K562 (cell line): ENCODE data around the gene CORT. TPM values are rescaled to one million over a fixed set of nuclear protein-coding genes. Genes with fewer than 3 reads are reported as not detected.

Source experiments
- ATAC-seq: fragments of 200-7000 bp; cut with Tn5 transposase; 3 replicates; pipeline ENCODE4 v1.9.1; 2020; ENCODE audit warnings: moderate library complexity
- BruUV-seq: library from RNA; stranded (reverse); fragments of 400-500 nt; replicated peaks from 2 replicates; lab custom pipeline; 2021; lab: Mats Ljungman, UMichigan
- CTCF ChIA-PET: fragments of 300-600 bp; formaldehyde crosslinking; extraction: SDS; loops from one replicate; lab custom pipeline; 2021; ENCODE audit warnings: low intra/inter-chr PET ratio; lab: Yijun Ruan, JAX
- POLR2A ChIA-PET: fragments of 300-600, 350-650 bp; sonication (Branson Sonifier 250); formaldehyde crosslinking; extraction: SDS; loops from one replicate; lab custom pipeline; 2021; ENCODE audit warnings: antibody characterized with exemption, inconsistent platforms; lab: Yijun Ruan, JAX
- DNase-seq, 4 experiments: peaks; one replicate each; pipeline versions ENCODE4 v3.0.0 to v3.0.0-alpha.2; 2011 to 2018; ENCODE audit warnings: low spot score in 3 of 4, mixed read lengths in 3 of 4; ENCODE audit errors: extremely low read depth in 1 of 4
- FAIRE-seq: peaks from 2 replicates; lab custom pipeline; 2011; peaks lifted over from hg19 to GRCh38; lab: Jason Lieb, UNC
- H2AFZ ChIP-seq: 2 replicates; pipeline ENCODE4 v1.6.0; 2011; ENCODE audit warnings: low read depth, low read length, control low read depth, inconsistent platforms
- H3K27ac ChIP-seq: fragments of 200-600 bp; 3 replicates; pipeline ENCODE4 v1.8.0; 2011; ENCODE audit warnings: low read depth, mild to moderate bottlenecking, control low read depth, inconsistent platforms, low read length, moderate library complexity, mixed read lengths; ENCODE audit errors: extremely low read depth
- H3K27me3 ChIP-seq, 2 experiments: fragments of 300-600 bp in 1 of 2; 2 replicates in 1 of 2; 3 replicates in 1 of 2; pipeline versions ENCODE4 v1.6.0 to v1.8.0; 2011; ENCODE audit warnings: inconsistent platforms in 2 of 2, low read length in 2 of 2, mild to moderate bottlenecking in 1 of 2, mixed read lengths in 1 of 2, moderate library complexity in 1 of 2; ENCODE audit not compliant: control insufficient read depth in 2 of 2, insufficient read depth in 2 of 2
- H3K36me3 ChIP-seq: fragments of 300-600 bp; 3 replicates; pipeline ENCODE4 v1.8.0; 2011; ENCODE audit warnings: mild to moderate bottlenecking, low read length, inconsistent platforms; ENCODE audit not compliant: control insufficient read depth, insufficient read depth
- H3K4me1 ChIP-seq, 2 experiments: fragments of 200-600 bp in 1 of 2; replicated peaks in 1 of 2; 2 replicates in 1 of 2; 3 replicates in 1 of 2; pipeline versions ENCODE4 v1.5.1 to v1.8.0; 2011; ENCODE audit warnings: inconsistent platforms in 2 of 2, low read length in 2 of 2, mild to moderate bottlenecking in 1 of 2, mixed read lengths in 1 of 2, moderate library complexity in 1 of 2; ENCODE audit not compliant: control insufficient read depth in 2 of 2, insufficient read depth in 2 of 2
- H3K4me2 ChIP-seq: 2 replicates; pipeline ENCODE4 v1.6.1; 2011; ENCODE audit warnings: low read length, control low read depth, inconsistent platforms, mixed read lengths; ENCODE audit not compliant: insufficient read depth
- H3K4me3 ChIP-seq: fragments of 200-600 bp; sonication (generic), shearing (Covaris generic); 2 replicates; pipeline ENCODE4 v1.5.1; 2016; ENCODE audit warnings: control low read depth, inconsistent platforms
- H3K79me2 ChIP-seq: fragments of 200-600 bp; 3 replicates; pipeline ENCODE4 v1.8.0; 2011; ENCODE audit warnings: low read length, inconsistent platforms; ENCODE audit not compliant: control insufficient read depth, insufficient read depth
- H3K9ac ChIP-seq, 2 experiments: 2 replicates each; pipeline versions ENCODE4 v1.6.0 to v1.6.1; 2011; ENCODE audit warnings: low read depth in 2 of 2, low read length in 2 of 2, control low read depth in 1 of 2, inconsistent platforms in 1 of 2, mild to moderate bottlenecking in 1 of 2, mixed read lengths in 1 of 2; ENCODE audit not compliant: insufficient read depth in 1 of 2
- H3K9me1 ChIP-seq: one replicate; pipeline ENCODE4 v1.6.0; 2011; ENCODE audit warnings: inconsistent platforms, mild to moderate bottlenecking, low read length, moderate library complexity; ENCODE audit not compliant: control insufficient read depth, insufficient read depth
- H3K9me3 ChIP-seq: replicated peaks from 2 replicates; pipeline ENCODE4 v1.5.1; 2011; ENCODE audit warnings: low read depth, low read length, inconsistent platforms; ENCODE audit not compliant: control insufficient read depth, insufficient read depth
- H4K20me1 ChIP-seq: replicated peaks from 2 replicates; pipeline ENCODE4 v1.6.1; 2011; ENCODE audit warnings: low read length, inconsistent platforms, mixed read lengths; ENCODE audit not compliant: control insufficient read depth, insufficient read depth
- ARID1B ChIP-seq: fragments of 450-650 bp; IDR thresholded peaks from 2 replicates; pipeline ENCODE4 v1.6.1; 2016; ENCODE audit warnings: antibody characterized with exemption, mild to moderate bottlenecking, inconsistent platforms
- CBX2 ChIP-seq: fragments of 200-600 bp; sonication (generic); IDR thresholded peaks from one replicate; pipeline ENCODE4 v1.6.1; 2012; ENCODE audit warnings: mild to moderate bottlenecking, low read length, inconsistent platforms; ENCODE audit not compliant: insufficient read depth, poor library complexity, severe bottlenecking
- CHD4 ChIP-seq: fragments of 200-600 bp; sonication (generic); IDR thresholded peaks from 3 replicates; pipeline ENCODE4 v1.6.1; 2012; ENCODE audit warnings: low read depth, mild to moderate bottlenecking, mixed read lengths, low read length, inconsistent platforms; ENCODE audit not compliant: insufficient read depth, insufficient replicate concordance, poor library complexity, severe bottlenecking
- DMBX1 ChIP-seq: fragments of 250-450 bp; sonication (Bioruptor Pico); IDR thresholded peaks from 2 replicates; pipeline ENCODE4 v1.8.0; 2022; ENCODE audit warnings: inconsistent platforms, mild to moderate bottlenecking, moderate library complexity, borderline replicate concordance
- KDM1A ChIP-seq, 2 experiments: fragments of 450-650 bp; IDR thresholded peaks; 2 replicates each; pipeline ENCODE4 v1.6.1; 2016; ENCODE audit warnings: mild to moderate bottlenecking in 2 of 2
- MEF2D ChIP-seq: conservative IDR thresholded peaks from 2 replicates; pipeline ENCODE4 v1.6.1; 2016; ENCODE audit warnings: low read depth, missing genetic modification characterization, missing compliant biosample characterization
- MTA1 ChIP-seq: fragments of 450-650 bp; IDR thresholded peaks from 2 replicates; pipeline ENCODE4 v1.6.1; 2017; ENCODE audit warnings: borderline replicate concordance
- RBM15 ChIP-seq: fragments of 200-400 bp; formaldehyde crosslinking; IDR thresholded peaks from 2 replicates; pipeline ENCODE4 v1.6.1; 2018; ENCODE audit warnings: mild to moderate bottlenecking, low read length, moderate library complexity; ENCODE audit not compliant: insufficient read depth
- SP1 ChIP-seq: sonication (generic); formaldehyde crosslinking; IDR thresholded peaks from 2 replicates; pipeline ENCODE4 v1.8.1; 2022; ENCODE audit warnings: mild to moderate bottlenecking, missing genetic modification reagents
- ZC3H4 ChIP-seq: sonication (generic); formaldehyde crosslinking; IDR thresholded peaks from 2 replicates; pipeline ENCODE4 v1.9.0; 2021; ENCODE audit warnings: missing genetic modification reagents, borderline replicate concordance
- ZNF445 ChIP-seq: fragments of 250-450 bp; sonication (Bioruptor Pico); IDR thresholded peaks from 2 replicates; pipeline ENCODE4 v1.4.0; 2020; ENCODE audit warnings: low read depth, mild to moderate bottlenecking, moderate library complexity
- WGBS: fragments of 100-300 bp; shearing (Covaris generic); methylation state at CpG from one replicate; pipeline ENCODE4 v1.1.6; 2016; ENCODE audit warnings: low coverage, mixed read lengths; ENCODE audit not compliant: insufficient coverage; ENCODE audit errors: missing lambda C conversion rate; 5-methylcytosine and 5-hydroxymethylcytosine counted together
- in situ Hi-C: fragments of 300-500 bp; cut with MboI; formaldehyde crosslinking; loops from 4 replicates; pipeline ENCODE4 v1.15.0; 2018; ENCODE audit warnings: inconsistent platforms, mixed read lengths
- intact Hi-C: fragments of 100-400 bp; cut with micrococcal nuclease; formaldehyde crosslinking; loops from 2 replicates; pipeline ENCODE4 v1.14.2; 2022
- polyA plus RNA-seq, 8 experiments: library from polyadenylated mRNA; depleted of rRNA in 4 of 8; stranded (reverse) in 5 of 8; unstranded in 3 of 8; fragments of >200 nt; fragmentation: Nextera tagmentation in 2 of 8; fragmentation: Illumina TruSeq in 1 of 8; extraction: Ambion mirVana in 2 of 8; extraction: Trizol in 1 of 8; gene quantifications; 2 replicates each; pipeline versions ENCODE4 v1.2.1 to v1.2.3, GENCODE V29; 2011 to 2014; ENCODE audit warnings: inconsistent platforms in 1 of 8, missing spikeins in 1 of 8
- total RNA-seq, 7 experiments: library from RNA; depleted of rRNA in 6 of 7; stranded (reverse); fragments of >200 nt in 6 of 7; fragmentation: Illumina TruSeq in 2 of 7; extraction: Trizol in 2 of 7; gene quantifications; 2 replicates each; pipeline versions ENCODE4 v1.2.1 to v1.2.3, GENCODE V29; 2011 to 2021; ENCODE audit warnings: low replicate concordance in 1 of 7
- TF ChIP-seq, protein P1 (sequence below), 2 experiments: fragments of 450-650 bp; formaldehyde crosslinking in 1 of 2; IDR thresholded peaks; 2 replicates each; pipeline versions ENCODE4 v1.4.0 to v1.6.1; 2014 to 2020; ENCODE audit warnings: mild to moderate bottlenecking in 2 of 2, borderline replicate concordance in 1 of 2, low read depth in 1 of 2
- TF ChIP-seq, protein P2 (sequence below): fragments of 250-450 bp; sonication (Bioruptor Pico); IDR thresholded peaks from 2 replicates; pipeline ENCODE4 v1.8.0; 2022; ENCODE audit warnings: inconsistent platforms, mild to moderate bottlenecking, moderate library complexity, borderline replicate concordance

Gene CORT
- total and polyA plus RNA-seq, 9 of the 15 experiments (the other 6 are each of a cell fraction or from before 2014, with no cell fraction given): 0.08 to 0.54 (median 0.13) TPM; not detected in 5

GRCh38 chr1:10440794-10441193 is 9.0 kb upstream of the CORT start:
- WGBS: 60% methylated on average over 5 of the region's 5 CpGs
- Histone ChIP-seq H4K20me1 (no peaks in the 10 kb centered on the region), H3K9ac (no peak overlapping the region), H3K4me3 (no peak overlapping the region), H3K9me3 (no peaks in the 10 kb centered on the region), H3K27me3 (no peaks in the 10 kb centered on the region), H3K79me2 (no peaks in the 10 kb centered on the region), H3K27ac (no peak overlapping the region), H2AFZ (no peak overlapping the region), H3K9me1 (no peaks in the 10 kb centered on the region), H3K4me2 (no peak overlapping the region), H3K36me3 (peaks cover 3% of the 10 kb centered on the region; the same call in 1 of the 3 replicates), H3K4me1 (no peaks in the 10 kb centered on the region)
- DNase-seq: no peak
- no TSS peak for BruUV-seq
- ChIA-PET CTCF (no interaction called here), POLR2A (no interaction called here)
- FAIRE-seq: no peak
- intact Hi-C loops (no loop called here), in situ Hi-C loops (no loop called here)
- ATAC-seq: no peak
- TF ChIP-seq MEF2D (no peak), KDM1A (IDR thresholded peaks at IDR 0.05) (no peak), MTA1 (no peak), CHD4 (no peak), ZNF445 (CRISPR knock-in tag) (no peak), RBM15 (no peak), ARID1B (no peak), ZC3H4 (CRISPR knock-in tag) (no peak), SP1 (CRISPR knock-in tag) (no peak), DMBX1 (CRISPR knock-in tag) (no peak), CBX2 (no peak)
- TF ChIP-seq, protein P1, sequence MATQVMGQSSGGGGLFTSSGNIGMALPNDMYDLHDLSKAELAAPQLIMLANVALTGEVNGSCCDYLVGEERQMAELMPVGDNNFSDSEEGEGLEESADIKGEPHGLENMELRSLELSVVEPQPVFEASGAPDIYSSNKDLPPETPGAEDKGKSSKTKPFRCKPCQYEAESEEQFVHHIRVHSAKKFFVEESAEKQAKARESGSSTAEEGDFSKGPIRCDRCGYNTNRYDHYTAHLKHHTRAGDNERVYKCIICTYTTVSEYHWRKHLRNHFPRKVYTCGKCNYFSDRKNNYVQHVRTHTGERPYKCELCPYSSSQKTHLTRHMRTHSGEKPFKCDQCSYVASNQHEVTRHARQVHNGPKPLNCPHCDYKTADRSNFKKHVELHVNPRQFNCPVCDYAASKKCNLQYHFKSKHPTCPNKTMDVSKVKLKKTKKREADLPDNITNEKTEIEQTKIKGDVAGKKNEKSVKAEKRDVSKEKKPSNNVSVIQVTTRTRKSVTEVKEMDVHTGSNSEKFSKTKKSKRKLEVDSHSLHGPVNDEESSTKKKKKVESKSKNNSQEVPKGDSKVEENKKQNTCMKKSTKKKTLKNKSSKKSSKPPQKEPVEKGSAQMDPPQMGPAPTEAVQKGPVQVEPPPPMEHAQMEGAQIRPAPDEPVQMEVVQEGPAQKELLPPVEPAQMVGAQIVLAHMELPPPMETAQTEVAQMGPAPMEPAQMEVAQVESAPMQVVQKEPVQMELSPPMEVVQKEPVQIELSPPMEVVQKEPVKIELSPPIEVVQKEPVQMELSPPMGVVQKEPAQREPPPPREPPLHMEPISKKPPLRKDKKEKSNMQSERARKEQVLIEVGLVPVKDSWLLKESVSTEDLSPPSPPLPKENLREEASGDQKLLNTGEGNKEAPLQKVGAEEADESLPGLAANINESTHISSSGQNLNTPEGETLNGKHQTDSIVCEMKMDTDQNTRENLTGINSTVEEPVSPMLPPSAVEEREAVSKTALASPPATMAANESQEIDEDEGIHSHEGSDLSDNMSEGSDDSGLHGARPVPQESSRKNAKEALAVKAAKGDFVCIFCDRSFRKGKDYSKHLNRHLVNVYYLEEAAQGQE (IDR thresholded peaks at IDR 0.05; ENCODE audit: borderline replicate concordance): no peak
- TF ChIP-seq, protein P1 (CRISPR knock-in tag; IDR thresholded peaks at IDR 0.05; ENCODE audit: low read depth): no peak
- TF ChIP-seq, protein P2, sequence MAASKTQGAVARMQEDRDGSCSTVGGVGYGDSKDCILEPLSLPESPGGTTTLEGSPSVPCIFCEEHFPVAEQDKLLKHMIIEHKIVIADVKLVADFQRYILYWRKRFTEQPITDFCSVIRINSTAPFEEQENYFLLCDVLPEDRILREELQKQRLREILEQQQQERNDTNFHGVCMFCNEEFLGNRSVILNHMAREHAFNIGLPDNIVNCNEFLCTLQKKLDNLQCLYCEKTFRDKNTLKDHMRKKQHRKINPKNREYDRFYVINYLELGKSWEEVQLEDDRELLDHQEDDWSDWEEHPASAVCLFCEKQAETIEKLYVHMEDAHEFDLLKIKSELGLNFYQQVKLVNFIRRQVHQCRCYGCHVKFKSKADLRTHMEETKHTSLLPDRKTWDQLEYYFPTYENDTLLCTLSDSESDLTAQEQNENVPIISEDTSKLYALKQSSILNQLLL (CRISPR knock-in tag): no peak
